HepG2 (cell line): ENCODE data around the gene ELF1. TPM values are rescaled to one million over a fixed set of nuclear protein-coding genes. Genes with fewer than 3 reads are reported as not detected.

Experiments
- GLMP ChIP-seq: sonication (generic); formaldehyde crosslinking; IDR thresholded peaks from 2 replicates; pipeline ENCODE4 v1.9.0; 2021; ENCODE audit warnings: missing genetic modification reagents, mild to moderate bottlenecking, borderline replicate concordance
- MEF2D ChIP-seq: sonication (generic); formaldehyde crosslinking; IDR thresholded peaks from 2 replicates; pipeline ENCODE4 v1.5.1; 2020; ENCODE audit warnings: mild to moderate bottlenecking, missing genetic modification reagents
- NCOR1 ChIP-seq: fragments of 200-600 bp; sonication (generic); IDR thresholded peaks from 2 replicates; pipeline ENCODE4 v1.7.0; 2017; ENCODE audit warnings: antibody characterized with exemption, low read length, borderline replicate concordance
- NPAS2 ChIP-seq: sonication (generic); formaldehyde crosslinking; IDR thresholded peaks from 2 replicates; pipeline ENCODE4 v1.8.0; 2022; ENCODE audit warnings: mild to moderate bottlenecking, missing genetic modification reagents, borderline replicate concordance
- PAWR ChIP-seq: sonication (generic); formaldehyde crosslinking; IDR thresholded peaks from 2 replicates; pipeline ENCODE4 v1.4.0; 2020; ENCODE audit warnings: missing genetic modification reagents, mild to moderate bottlenecking, borderline replicate concordance
- RBM39 ChIP-seq: fragments of 200-400 bp; formaldehyde crosslinking; IDR thresholded peaks from one replicate; pipeline ENCODE4 v1.6.1; 2018; ENCODE audit warnings: antibody characterized with exemption, mild to moderate bottlenecking, low read depth, low read length; ENCODE audit not compliant: poor library complexity, severe bottlenecking
- RXRA ChIP-seq: sonication (generic); formaldehyde crosslinking; IDR thresholded peaks from 2 replicates; pipeline ENCODE4 v1.5.1; 2020; ENCODE audit warnings: missing genetic modification reagents
- SP5 ChIP-seq: IDR thresholded peaks from 2 replicates; pipeline ENCODE4 v1.6.1; 2016; ENCODE audit warnings: low read depth, borderline replicate concordance
- TFE3 ChIP-seq: IDR thresholded peaks from 2 replicates; pipeline ENCODE4 v1.6.1; 2016
- THAP11 ChIP-seq: IDR thresholded peaks from 2 replicates; pipeline ENCODE4 v1.6.1; 2016; ENCODE audit warnings: missing biosample characterization, missing genetic modification reagents
- ZNF143 ChIP-seq: sonication (generic); formaldehyde crosslinking; IDR thresholded peaks from 2 replicates; pipeline ENCODE4 v1.4.0; 2020; ENCODE audit warnings: missing genetic modification reagents
- ZNF17 ChIP-seq: sonication (generic); formaldehyde crosslinking; IDR thresholded peaks from 2 replicates; pipeline ENCODE4 v1.5.0; 2020; ENCODE audit warnings: mild to moderate bottlenecking, missing genetic modification reagents
- ZNF484 ChIP-seq: sonication (generic); formaldehyde crosslinking; IDR thresholded peaks from 2 replicates; pipeline ENCODE4 v1.5.1; 2020; ENCODE audit warnings: mild to moderate bottlenecking, low read depth, missing genetic modification reagents, borderline replicate concordance
- ZNF576 ChIP-seq: sonication (generic); formaldehyde crosslinking; IDR thresholded peaks from 2 replicates; pipeline ENCODE4 v1.4.0; 2020; ENCODE audit warnings: mild to moderate bottlenecking, missing genetic modification reagents
- ZNF720 ChIP-seq: sonication (generic); formaldehyde crosslinking; IDR thresholded peaks from 2 replicates; pipeline ENCODE4 v1.4.0; 2020; ENCODE audit warnings: missing genetic modification reagents
- ZNF737 ChIP-seq: sonication (generic); formaldehyde crosslinking; IDR thresholded peaks from 2 replicates; pipeline ENCODE4 v1.5.0; 2020; ENCODE audit warnings: missing genetic modification reagents, mild to moderate bottlenecking, borderline replicate concordance
- polyA plus RNA-seq, 8 experiments: library from polyadenylated mRNA; depleted of rRNA in 3 of 8; stranded (reverse) in 7 of 8; unstranded in 1 of 8; fragments of >200 nt; fragmentation: Illumina TruSeq in 4 of 8; extraction: Trizol in 4 of 8; gene quantifications; 2 replicates each; pipeline versions ENCODE4 v1.2.1 to v1.2.3, GENCODE V29; 2011 to 2016; ENCODE audit warnings: low read depth in 4 of 8, missing spikeins in 1 of 8, mixed read lengths in 1 of 8; ENCODE audit not compliant: insufficient read depth in 1 of 8
- total RNA-seq, 5 experiments: library from RNA; depleted of rRNA; stranded (reverse); fragments of >200 nt; fragmentation: Illumina TruSeq; extraction: Trizol; gene quantifications; 2 replicates each; pipeline ENCODE4 v1.2.3, GENCODE V29; 2016; ENCODE audit warnings: low read depth in 1 of 5
- TF ChIP-seq, protein P1 (sequence below): sonication (generic); formaldehyde crosslinking; IDR thresholded peaks from 2 replicates; pipeline ENCODE4 v1.4.0; 2020; ENCODE audit warnings: mild to moderate bottlenecking, missing genetic modification reagents
- TF ChIP-seq, protein P2 (sequence below): sonication (generic); formaldehyde crosslinking; IDR thresholded peaks from 2 replicates; pipeline ENCODE4 v1.4.0; 2020; ENCODE audit warnings: missing genetic modification reagents, borderline replicate concordance
- TF ChIP-seq, protein P3 (sequence below): sonication (generic); formaldehyde crosslinking; IDR thresholded peaks from 2 replicates; pipeline ENCODE4 v1.4.0; 2020; ENCODE audit warnings: mild to moderate bottlenecking, missing genetic modification reagents

Gene ELF1
- total and polyA plus RNA-seq, 2 of the 13 experiments (the other 11 are each of a cell fraction or from before 2014, with no cell fraction given), result 24.6 to 71.5 TPM

DNA sequence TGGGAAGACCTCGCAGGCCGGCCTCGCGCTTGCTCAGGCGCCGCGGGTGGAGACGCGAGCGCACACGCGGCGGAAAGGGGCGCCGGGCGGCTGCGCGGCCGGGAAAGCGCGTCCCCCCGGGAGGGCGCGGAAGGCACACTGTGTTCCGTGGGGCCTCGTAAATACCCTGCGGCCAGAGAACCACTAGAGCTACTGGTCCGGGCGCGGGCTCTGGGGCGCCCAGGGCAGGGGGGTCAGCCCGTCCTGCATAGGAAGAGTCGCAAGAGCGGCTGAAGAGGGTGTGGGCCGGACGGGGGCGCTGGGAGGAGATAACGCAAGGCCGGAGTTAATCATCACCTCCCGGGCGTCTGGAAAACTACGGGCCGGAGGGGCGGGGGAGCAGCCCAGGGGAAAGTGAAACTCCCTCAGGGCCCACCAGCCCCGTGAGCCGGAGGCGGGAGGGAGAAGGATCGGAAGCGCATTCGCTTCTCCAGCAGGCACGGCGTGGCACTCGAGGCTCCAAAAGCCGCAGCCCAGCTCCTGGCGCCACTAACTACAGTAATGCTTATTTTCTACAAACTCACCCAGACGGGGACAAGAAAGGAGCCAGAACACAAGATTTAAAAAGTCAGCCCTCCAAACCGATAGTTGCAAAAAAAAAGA is 41.1 kb upstream of the ELF1 start (continued):
- TF ChIP-seq ZNF576 (CRISPR knock-in tag) (no peak), ZNF484 (CRISPR knock-in tag) (no peak), NCOR1 (no peak), PAWR (CRISPR knock-in tag) (no peak), ZNF737 (CRISPR knock-in tag) (no peak), SP5 (CRISPR knock-in tag) (0 out of 2 replicates have a peak, but pooled peaks have one; percentile 15), THAP11 (CRISPR knock-in tag) (peak; percentile 78), ZNF720 (CRISPR knock-in tag) (no peak), RXRA (CRISPR knock-in tag) (peak; percentile 61; the same call in 1 of the 2 replicates), RBM39 (peak; percentile 96), NPAS2 (CRISPR knock-in tag) (no peak), ZNF17 (no peak), ZNF143 (CRISPR knock-in tag) (no peak), GLMP (CRISPR knock-in tag) (no peak), MEF2D (CRISPR knock-in tag) (peak; percentile 25; the same call in 1 of the 2 replicates), TFE3 (CRISPR knock-in tag) (peak; percentile 48; the same call in 1 of the 2 replicates)
- TF ChIP-seq, protein P1, sequence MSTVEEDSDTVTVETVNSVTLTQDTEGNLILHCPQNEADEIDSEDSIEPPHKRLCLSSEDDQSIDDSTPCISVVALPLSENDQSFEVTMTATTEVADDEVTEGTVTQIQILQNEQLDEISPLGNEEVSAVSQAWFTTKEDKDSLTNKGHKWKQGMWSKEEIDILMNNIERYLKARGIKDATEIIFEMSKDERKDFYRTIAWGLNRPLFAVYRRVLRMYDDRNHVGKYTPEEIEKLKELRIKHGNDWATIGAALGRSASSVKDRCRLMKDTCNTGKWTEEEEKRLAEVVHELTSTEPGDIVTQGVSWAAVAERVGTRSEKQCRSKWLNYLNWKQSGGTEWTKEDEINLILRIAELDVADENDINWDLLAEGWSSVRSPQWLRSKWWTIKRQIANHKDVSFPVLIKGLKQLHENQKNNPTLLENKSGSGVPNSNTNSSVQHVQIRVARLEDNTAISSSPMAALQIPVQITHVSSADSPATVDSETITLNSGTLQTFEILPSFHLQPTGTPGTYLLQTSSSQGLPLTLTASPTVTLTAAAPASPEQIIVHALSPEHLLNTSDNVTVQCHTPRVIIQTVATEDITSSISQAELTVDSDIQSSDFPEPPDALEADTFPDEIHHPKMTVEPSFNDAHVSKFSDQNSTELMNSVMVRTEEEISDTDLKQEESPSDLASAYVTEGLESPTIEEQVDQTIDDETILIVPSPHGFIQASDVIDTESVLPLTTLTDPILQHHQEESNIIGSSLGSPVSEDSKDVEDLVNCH (CRISPR knock-in tag), result no peak
- TF ChIP-seq, protein P2, sequence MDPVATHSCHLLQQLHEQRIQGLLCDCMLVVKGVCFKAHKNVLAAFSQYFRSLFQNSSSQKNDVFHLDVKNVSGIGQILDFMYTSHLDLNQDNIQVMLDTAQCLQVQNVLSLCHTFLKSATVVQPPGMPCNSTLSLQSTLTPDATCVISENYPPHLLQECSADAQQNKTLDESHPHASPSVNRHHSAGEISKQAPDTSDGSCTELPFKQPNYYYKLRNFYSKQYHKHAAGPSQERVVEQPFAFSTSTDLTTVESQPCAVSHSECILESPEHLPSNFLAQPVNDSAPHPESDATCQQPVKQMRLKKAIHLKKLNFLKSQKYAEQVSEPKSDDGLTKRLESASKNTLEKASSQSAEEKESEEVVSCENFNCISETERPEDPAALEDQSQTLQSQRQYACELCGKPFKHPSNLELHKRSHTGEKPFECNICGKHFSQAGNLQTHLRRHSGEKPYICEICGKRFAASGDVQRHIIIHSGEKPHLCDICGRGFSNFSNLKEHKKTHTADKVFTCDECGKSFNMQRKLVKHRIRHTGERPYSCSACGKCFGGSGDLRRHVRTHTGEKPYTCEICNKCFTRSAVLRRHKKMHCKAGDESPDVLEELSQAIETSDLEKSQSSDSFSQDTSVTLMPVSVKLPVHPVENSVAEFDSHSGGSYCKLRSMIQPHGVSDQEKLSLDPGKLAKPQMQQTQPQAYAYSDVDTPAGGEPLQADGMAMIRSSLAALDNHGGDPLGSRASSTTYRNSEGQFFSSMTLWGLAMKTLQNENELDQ (CRISPR knock-in tag), result no peak
- TF ChIP-seq, protein P3, sequence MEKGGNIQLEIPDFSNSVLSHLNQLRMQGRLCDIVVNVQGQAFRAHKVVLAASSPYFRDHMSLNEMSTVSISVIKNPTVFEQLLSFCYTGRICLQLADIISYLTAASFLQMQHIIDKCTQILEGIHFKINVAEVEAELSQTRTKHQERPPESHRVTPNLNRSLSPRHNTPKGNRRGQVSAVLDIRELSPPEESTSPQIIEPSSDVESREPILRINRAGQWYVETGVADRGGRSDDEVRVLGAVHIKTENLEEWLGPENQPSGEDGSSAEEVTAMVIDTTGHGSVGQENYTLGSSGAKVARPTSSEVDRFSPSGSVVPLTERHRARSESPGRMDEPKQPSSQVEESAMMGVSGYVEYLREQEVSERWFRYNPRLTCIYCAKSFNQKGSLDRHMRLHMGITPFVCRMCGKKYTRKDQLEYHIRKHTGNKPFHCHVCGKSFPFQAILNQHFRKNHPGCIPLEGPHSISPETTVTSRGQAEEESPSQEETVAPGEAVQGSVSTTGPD, result peak; percentile 67; the same call in 1 of the 2 replicates
